OCI-LY1 (cell line): ENCODE results near the gene PTPRT.

Experiments used
- EZH2 ChIP-seq: fragments of 200-600 bp; sonication (generic), shearing (Covaris generic); IDR thresholded peaks from 2 replicates; pipeline ENCODE4 v1.8.0; 2017; ENCODE audit warnings: borderline replicate concordance, mixed run types, mild to moderate bottlenecking, antibody characterized with exemption, low read length, moderate library complexity, mixed read lengths
- TF ChIP-seq, protein P1 (sequence below): fragments of 200-600 bp; sonication (generic), shearing (Covaris generic); IDR thresholded peaks from 2 replicates; pipeline ENCODE4 v1.5.1; 2017; ENCODE audit warnings: mild to moderate bottlenecking, antibody characterized with exemption, low read length, moderate library complexity, mixed read lengths

GRCh38 chr20:42961771-42962170, 227.9 kb downstream of the PTPRT start:
- TF ChIP-seq, protein P1, sequence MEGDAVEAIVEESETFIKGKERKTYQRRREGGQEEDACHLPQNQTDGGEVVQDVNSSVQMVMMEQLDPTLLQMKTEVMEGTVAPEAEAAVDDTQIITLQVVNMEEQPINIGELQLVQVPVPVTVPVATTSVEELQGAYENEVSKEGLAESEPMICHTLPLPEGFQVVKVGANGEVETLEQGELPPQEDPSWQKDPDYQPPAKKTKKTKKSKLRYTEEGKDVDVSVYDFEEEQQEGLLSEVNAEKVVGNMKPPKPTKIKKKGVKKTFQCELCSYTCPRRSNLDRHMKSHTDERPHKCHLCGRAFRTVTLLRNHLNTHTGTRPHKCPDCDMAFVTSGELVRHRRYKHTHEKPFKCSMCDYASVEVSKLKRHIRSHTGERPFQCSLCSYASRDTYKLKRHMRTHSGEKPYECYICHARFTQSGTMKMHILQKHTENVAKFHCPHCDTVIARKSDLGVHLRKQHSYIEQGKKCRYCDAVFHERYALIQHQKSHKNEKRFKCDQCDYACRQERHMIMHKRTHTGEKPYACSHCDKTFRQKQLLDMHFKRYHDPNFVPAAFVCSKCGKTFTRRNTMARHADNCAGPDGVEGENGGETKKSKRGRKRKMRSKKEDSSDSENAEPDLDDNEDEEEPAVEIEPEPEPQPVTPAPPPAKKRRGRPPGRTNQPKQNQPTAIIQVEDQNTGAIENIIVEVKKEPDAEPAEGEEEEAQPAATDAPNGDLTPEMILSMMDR, result no peak
- no peak for TF ChIP-seq EZH2
